M059J (cell line): Measurements from ENCODE around the gene ACLY. TPM values are rescaled to one million over a fixed set of nuclear protein-coding genes. Genes with fewer than 3 reads are reported as not detected.

ENCODE experiments used
- DNase-seq: peaks from one replicate; pipeline ENCODE4 v3.0.0-alpha.2; 2012; ENCODE audit warnings: low read depth
- total RNA-seq: library from RNA; depleted of rRNA; stranded (reverse); fragments of >200 nt; shearing (Covaris generic); gene quantifications from 2 replicates; pipeline ENCODE4 v1.2.3, GENCODE V29; 2014; rRNA removed

The ACLY gene
- 103 and 151 TPM in 2 replicates for total RNA-seq

DNA sequence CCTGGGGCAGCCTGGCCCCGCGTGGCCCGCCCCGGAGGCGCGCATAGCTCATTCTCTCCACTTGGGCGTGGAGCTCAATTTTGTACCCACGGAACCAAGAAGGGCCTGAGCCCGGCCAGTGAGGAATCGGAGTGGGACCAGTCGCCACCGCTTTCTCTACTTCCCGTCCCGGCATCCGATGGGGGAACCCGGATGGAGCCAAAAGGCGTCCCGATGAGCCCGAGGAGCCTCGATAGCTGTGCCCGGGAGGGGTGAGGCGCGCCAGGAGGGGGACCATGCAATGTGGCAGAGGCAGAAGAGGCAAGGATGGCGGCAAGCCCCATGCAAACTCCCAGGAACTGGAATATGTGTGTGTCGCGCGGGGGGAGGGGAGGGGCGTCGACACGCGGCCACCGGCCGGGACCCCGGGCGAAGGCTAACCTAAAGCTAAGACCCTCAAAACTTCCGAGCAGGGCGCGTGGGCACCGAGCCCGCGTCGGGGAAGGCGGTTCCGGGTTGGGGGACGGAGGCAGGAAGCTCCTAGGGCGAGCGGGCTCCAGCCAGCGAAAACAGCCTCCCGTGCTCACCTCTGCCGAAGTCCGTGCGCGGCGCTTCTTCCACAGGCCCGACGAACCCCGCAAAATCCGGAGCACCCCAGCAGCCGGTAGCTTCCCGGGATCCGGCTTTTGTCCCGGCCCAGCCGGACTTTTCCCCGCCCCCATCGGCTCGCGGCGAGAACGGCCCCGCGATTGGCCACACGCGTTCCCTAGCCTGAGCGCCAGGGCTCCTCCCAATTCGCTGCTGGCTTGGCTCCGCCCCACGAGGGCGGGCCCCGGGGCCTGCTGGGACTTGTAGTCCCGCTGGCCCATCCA is at the start of gene ACLY:
TSS of gene ACLY (minus strand) at position 638 of the 851 bp plus-strand sequence. CDS start 5,078 bp downstream, outside the sequence.
- DNase-seq, result peak; percentile 96

GRCh38 chr17:41967921-41968578 is 49.3 kb upstream of the ACLY start:
- no peak for DNase-seq

GRCh38 chr17:41967141-41967920 is 48.6 kb upstream of the ACLY start:
- DNase-seq, result no peak

GRCh38 chr17:41966463-41967140 is 47.9 kb upstream of the ACLY start, which contains the start of gene CNP:
Gene CNP (plus strand): TSS chr17:41966795. CDS start chr17:41966885, 90 bp downstream.
- peak; percentile 86 for DNase-seq

DNA sequence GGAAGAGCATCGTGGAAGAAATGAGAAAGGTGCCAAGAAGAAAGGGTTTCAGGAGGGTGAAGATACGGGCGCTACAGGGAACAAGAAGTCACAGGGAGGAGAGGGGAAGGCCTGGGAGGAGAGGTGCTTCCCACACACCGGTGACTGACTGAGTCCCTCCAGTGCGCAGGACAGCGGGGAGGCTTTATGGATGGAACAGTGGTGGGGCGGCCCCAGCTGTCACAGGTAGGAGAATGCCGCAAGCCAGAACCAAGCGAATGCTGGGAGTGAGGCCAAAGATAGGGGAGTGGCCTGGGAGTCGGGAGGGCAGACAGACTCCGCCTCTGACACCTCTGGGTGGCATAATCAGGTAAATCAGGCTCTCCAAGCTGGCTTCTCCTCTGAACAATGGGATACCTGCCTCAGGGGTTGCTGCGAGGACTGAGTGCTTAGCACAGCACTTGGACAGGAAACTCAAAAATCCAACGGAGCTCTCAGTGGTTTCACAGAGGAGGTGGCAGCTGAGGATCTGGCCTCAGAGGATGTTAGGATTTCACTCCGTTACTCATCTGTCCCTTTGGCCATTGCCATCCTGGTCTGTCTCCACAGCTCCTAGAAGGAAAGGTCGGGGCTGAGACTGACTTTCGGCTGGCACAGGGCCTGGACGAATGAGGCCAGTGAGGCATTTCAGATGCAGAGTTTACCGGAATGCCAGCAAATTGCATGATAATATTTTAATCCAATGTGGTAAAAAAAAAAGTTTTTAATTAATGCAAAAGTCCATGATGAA is 47.1 kb upstream of the ACLY start:
- DNase-seq, result peak; percentile 61

DNA sequence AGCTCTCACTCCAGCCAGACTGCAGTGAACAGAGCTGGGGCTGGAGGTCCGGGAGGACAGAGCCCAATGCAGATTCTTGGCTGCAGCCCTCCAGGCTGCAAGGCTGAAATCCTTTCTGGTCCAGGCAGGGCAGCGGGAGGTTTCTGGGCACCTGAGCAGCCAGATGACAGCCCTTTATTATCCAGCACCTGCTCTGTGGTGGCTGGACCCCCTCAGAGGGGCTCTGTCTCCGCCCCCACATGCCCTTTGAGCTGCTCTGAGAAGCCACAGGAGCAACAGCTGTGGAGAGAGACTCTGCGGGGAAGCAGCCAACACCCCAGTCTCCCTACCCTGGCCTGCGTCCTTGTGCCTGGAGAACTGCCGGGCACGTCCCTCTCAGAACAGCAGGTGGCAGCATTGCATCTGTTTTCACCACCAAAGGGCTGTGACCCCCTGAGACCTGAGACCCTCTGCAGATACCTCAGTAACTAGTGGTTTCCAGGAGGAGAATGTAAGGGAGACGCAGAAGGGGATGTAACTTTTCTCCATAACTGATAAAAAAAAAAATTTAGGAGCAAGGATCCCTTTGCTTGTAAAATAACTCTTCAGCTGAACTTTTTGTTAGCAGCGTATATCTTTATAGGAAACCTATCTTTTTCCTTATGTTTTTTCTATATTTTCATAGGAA is 44.1 kb upstream of the ACLY start:
- peak; percentile 47 for DNase-seq

GRCh38 chr17:41962111-41962510 is 43.4 kb upstream of the ACLY start:
- DNase-seq, result no peak

DNA sequence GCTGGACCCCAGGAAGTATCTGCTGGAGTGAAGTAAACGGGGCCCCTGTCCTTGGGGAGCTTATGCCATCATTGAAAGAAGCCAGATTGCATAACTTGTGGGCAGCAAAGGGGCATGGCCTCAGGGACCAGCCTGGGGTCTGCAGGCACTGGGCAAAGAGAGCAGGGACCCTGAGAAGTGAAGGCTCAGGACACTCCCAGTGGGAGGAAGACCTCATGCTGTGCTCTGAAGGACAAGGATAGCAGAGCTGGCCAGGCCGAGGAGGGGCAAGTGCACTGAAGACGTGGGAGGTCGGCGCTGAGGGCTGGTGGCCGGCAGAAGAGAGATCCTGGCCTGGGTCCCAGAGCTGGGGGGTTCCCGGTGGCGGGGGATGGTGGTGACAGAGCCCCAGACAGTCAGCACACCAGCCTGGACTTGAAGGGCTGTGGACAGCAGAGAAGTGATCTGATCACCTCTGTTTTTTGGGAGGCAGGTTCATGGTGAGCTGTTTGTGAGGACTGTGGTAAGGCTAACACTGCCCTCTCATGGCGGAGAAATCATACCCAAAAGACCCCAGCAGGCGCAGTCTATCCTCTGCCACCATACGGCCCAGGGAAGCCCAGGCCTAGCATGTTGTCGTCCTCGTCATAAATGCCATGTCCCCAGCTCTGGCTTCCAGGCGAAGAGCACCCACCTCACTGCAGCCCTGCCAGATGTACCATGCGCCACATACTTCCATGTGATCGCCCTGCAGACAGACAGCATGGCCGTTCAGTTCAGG is 40.8 kb upstream of the ACLY start:
- peak; percentile 36 for DNase-seq

GRCh38 chr17:41959030-41959335 is 40.2 kb upstream of the ACLY start:
- DNase-seq, result no peak

DNA sequence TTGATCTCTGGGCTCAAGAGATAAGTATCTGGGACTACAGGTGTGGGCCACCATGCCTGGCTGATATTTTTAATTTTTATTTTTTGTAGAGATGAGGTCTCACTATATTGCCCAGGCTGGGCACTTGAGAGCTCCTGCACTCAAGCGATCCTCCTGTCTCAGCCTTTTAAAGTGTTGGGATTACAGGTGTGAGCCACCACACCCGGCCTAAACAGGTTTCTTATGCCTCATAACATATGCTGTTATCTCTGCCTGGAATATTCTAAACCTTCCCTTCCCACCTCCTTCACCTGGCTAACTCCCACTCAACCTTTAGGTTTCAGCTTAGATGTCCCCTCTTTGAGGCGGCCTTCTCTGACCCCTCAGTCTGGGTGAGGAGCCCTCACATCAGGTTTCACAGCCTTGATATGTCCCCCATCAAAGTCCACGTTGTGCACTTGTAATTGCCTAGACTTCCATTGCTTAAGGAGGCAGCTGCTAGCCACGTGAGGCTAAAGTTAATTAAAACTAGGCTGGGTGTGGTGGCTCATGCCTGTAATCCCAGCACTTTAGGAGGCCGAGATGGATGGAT is 39.2 kb upstream of the ACLY start:
- DNase-seq, result no peak

DNA sequence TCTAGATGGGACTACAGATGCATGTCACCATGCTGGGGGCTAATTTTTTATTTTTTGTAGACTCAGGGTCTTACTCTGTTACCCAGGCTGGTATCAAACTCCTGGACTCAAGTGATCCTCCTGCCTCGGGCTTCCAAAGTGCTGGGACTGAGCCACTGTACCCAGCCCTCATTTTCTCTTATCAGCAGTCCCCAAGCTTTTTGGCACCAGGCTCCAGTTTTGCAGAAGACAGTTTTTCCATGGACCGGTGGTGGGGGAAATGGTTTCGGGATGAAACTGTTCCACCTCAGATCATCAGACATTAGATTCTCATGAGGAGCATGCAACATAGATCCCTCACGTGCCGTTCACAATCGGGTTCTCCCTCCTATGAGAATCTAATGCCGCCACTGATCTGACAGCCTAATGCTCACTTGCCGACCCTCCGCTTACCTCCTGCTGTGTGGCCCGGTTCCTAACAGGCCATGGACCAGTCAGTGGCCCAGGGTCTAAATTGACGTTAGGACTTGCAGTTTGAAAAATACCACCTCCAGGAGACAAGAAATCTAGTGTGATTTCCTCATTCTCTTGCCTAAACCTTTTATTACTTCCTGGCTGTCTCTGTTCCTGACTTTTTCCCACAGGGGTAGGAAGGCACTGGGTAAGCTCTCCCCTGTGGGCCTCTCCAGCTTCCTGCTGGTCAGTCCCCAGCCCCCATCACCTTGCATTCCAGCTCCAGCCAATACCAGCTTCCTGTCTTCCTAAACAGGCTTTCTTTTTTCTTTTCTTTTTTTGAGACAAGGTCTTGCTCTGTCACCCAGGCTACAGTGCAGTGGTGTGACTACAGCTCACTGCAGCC is 38.5 kb upstream of the ACLY start:
- peak; percentile 47 for DNase-seq

GRCh38 chr17:41956522-41956921 is 37.8 kb upstream of the ACLY start:
- DNase-seq, result no peak

DNA sequence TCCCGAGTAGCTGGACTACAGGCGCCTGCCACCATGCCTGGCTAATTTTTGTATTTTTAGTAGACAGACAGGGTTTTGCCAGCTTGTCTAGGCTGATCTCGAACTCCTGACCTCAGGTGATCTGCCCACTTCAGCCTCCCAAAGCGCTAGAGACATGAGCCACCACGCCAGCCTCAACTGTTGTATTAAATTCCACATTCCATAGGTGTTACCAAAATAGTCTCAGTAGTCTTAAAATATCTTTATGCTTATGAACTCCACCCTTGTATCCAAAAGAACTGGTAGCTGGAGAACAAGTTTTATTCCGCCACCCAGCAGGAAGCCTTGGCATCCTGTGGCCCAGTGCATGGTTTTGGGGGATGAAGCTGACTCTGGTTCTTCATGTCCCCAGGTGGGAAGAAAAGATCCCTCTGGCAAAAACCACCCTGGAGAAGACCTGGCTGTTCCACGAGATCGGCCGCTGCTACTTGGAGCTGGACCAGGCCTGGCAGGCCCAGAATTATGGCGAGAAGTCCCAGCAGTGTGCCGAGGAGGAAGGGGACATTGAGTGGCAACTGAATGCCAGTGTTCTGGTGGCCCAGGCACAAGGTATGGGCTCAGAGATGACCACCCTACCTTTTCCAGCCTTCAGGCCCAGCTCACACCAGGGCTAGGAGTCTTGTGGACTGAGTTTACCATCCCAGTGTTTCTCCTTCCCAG is 30.2 kb upstream of the ACLY start:
- no peak for DNase-seq

DNA sequence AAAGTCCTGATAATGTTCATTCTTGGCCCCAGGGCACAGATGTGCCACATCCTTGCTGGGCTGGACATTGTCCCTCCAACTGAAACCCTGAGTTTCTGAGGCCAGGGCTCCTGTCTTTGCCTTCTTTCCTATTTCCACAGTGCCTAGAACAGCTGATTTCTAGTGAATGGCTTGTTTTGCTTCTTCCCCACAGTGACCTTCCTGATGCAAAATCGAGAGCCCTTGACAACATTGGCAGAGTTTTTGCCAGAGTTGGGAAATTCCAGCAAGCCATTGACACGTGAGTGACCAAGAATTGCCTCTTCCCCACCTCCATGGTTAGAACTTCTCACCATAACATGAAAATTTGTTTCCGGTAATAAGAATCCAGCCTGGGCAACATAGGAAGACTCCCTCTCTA is 26.2 kb upstream of the ACLY start:
- DNase-seq, result no peak

GRCh38 chr17:41943492-41943891 is 24.7 kb upstream of the ACLY start:
- DNase-seq, result peak; percentile 20

GRCh38 chr17:41942626-41943373 is 24.0 kb upstream of the ACLY start:
- DNase-seq, result no peak

DNA sequence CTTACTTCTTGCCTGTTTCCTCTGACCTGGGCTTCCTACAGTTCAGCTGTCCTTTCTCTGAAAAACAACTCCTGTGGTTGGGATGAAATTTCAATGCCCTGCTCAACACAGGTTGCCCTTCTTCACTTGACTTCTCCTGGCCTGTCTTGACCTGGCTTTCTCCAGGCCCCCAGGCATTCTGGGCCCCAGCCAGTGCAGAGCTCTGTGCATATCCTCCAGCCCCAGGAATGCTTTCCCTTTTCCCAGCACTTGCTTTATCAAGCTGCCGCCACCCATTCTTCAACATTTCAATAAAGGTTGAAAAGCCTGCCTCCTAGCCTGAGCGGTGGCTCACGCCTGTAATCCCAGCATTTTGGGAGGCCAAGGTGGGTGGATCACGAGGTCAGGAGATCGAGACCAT is 22.4 kb upstream of the ACLY start:
- no peak for DNase-seq
